EH (cell line): ENCODE results near the gene MBIP.

Experiments used
- DNase-seq: peaks from one replicate; pipeline ENCODE4 v3.0.0-alpha.2; 2015; ENCODE audit warnings: low read depth

MBIP gene

GRCh38 chr14:36313206-36313605, 7.2 kb downstream of the MBIP start:
- no peak for DNase-seq

GRCh38 chr14:36306836-36307235, 13.6 kb downstream of the MBIP start:
- DNase-seq = no peak

GRCh38 chr14:36304895-36305294, 15.5 kb downstream of the MBIP start:
- no peak for DNase-seq

GRCh38 chr14:36303960-36304359, 16.5 kb downstream of the MBIP start:
- DNase-seq = no peak

GRCh38 chr14:36302823-36303222, 17.6 kb downstream of the MBIP start:
- DNase-seq = no peak

- DNase-seq = peak; percentile 8
Observed at GRCh38 chr14:36301159-36301558, 19.3 kb downstream of the MBIP start.

- DNase-seq = peak; percentile 28
Observed at GRCh38 chr14:36300337-36300736, 20.1 kb downstream of the MBIP start.

GRCh38 chr14:36295642-36296627, 24.5 kb downstream of the MBIP start:
- peak; percentile 4 for DNase-seq

- DNase-seq = no peak
Observed at GRCh38 chr14:36294543-36294942, 25.9 kb downstream of the MBIP start.

- peak; percentile 70 for DNase-seq
Observed at GRCh38 chr14:36293824-36294223, 26.6 kb downstream of the MBIP start.

- DNase-seq = no peak
Observed at GRCh38 chr14:36289954-36290353, 30.5 kb downstream of the MBIP start.

- DNase-seq = no peak
Observed at GRCh38 chr14:36288496-36288895, 31.9 kb downstream of the MBIP start.

- DNase-seq = no peak
Observed at GRCh38 chr14:36284971-36285595, 35.4 kb downstream of the MBIP start.

- DNase-seq = peak; percentile 13
Observed at GRCh38 chr14:36281309-36281708, 39.1 kb downstream of the MBIP start.

- DNase-seq = no peak
Observed at GRCh38 chr14:36279306-36280190, 40.9 kb downstream of the MBIP start.

- DNase-seq = no peak
Observed at GRCh38 chr14:36275741-36276140, 44.7 kb downstream of the MBIP start.

- peak; percentile 5 for DNase-seq
Observed at GRCh38 chr14:36271939-36272907, 48.2 kb downstream of the MBIP start.

GRCh38 chr14:36271222-36271621, 49.2 kb downstream of the MBIP start:
- DNase-seq = no peak

- DNase-seq = no peak
Observed at GRCh38 chr14:36270191-36270590, 50.2 kb downstream of the MBIP start.

GRCh38 chr14:36268121-36268520, 52.3 kb downstream of the MBIP start:
- no peak for DNase-seq

- DNase-seq = no peak
Observed at GRCh38 chr14:36264595-36264994, 55.8 kb downstream of the MBIP start.
